ENCODE data around the gene BPIFB6. TPM values are rescaled to one million over a fixed set of nuclear protein-coding genes. Genes with fewer than 3 reads are reported as not detected.

Gene BPIFB6
- total and polyA plus RNA-seq, 2 donors (not counting 3 experiments of a cell fraction or from before 2014, with no cell fraction given), result not detected

DNA sequence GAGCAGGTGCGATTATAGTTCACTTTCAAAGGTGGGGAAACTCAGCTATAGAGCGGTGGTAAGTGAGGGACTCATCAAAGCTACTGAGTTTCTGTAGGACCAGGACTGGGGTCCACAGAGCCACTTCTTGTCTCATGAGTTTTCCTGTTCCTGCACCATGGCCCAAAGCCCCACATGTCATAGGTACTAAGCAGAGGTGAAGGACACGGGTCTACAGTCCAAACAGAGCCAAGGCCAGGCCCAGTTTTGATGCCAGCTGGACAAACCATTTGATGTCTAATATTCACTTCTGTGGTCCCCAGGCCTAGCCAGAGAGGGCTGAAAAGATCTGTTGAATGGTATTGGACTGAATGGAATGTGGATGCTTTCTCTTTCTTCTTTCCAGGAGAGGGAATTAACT, 11.0 kb downstream of the BPIFB6 start:
- Histone ChIP-seq H3K27ac (ENCODE audit: insufficient read depth, low read depth, low read length) (no peak overlapping the region), H3K79me2 (ENCODE audit: control insufficient read depth, insufficient read depth, low read length) (no peaks in the 10 kb centered on the region), H3K9ac (replicated peaks; ENCODE audit: extremely low read depth, insufficient read depth, low read length) (no peak overlapping the region), H3K4me2 (ENCODE audit: insufficient read depth, low read length) (no peak overlapping the region), H3K36me3 (ENCODE audit: control insufficient read depth in 2 of 2, extremely low read depth in 1 of 2, insufficient read depth in 2 of 2, low read length in 2 of 2) (no peaks in the 10 kb centered on the region), H4K20me1 (replicated peaks; ENCODE audit: control insufficient read depth, extremely low read depth, insufficient read depth, low read length) (no peaks in the 10 kb centered on the region), H3K4me1 (ENCODE audit: control insufficient read depth, extremely low read depth, insufficient read depth, low read length) (no peaks in the 10 kb centered on the region), H3K27me3 (ENCODE audit: control insufficient read depth in 2 of 2, insufficient read depth in 2 of 2, low read length in 2 of 2) (no peaks in the 10 kb centered on the region), H3K9me1 (replicated peaks; ENCODE audit: control insufficient read depth, extremely low read depth, insufficient read depth, low read length) (no peaks in the 10 kb centered on the region), H2AFZ (ENCODE audit: low read depth, low read length) (no peak overlapping the region), H3K9me3 (replicated peaks; ENCODE audit: control insufficient read depth, insufficient read depth, low read length) (no peaks in the 10 kb centered on the region), H3K4me3 (replicated peaks in 1 of 3; ENCODE audit: insufficient read depth in 1 of 3, low read depth in 1 of 3, low read length in 3 of 3) (no peak overlapping the region)
- dilution Hi-C loops (cut with MboI; ENCODE audit: extremely low pct_ligation_motif_present, low sequenced_read_pairs), result no loop called here
- intact Hi-C loops (cut with micrococcal nuclease), result no loop called here
- TF ChIP-seq EZH2 (IDR thresholded peaks at IDR 0.05; ENCODE audit: borderline replicate concordance, low read depth, low read length, severe bottlenecking), result no peak
- no peak for TF ChIP-seq JUN (IDR thresholded peaks at IDR 0.05; ENCODE audit: borderline replicate concordance, insufficient read depth, insufficient read length, low read depth)
- TF ChIP-seq POLR2A (IDR thresholded peaks at IDR 0.05; ENCODE audit: low read depth, low read length), result no peak
- no peak for TF ChIP-seq MYC (IDR thresholded peaks at IDR 0.05; ENCODE audit: low read depth, low read length)
- ChIA-PET CTCF (interaction anchor here (1.6 kb wide), 1 partner anchor 9 kb away, joined by 3 read pairs; no protein-coding TSS in a partner anchor), POLR2A (no interaction called here)
- DNase-seq (ENCODE audit: low read depth, low spot score) (no peak), FAIRE-seq (no peak)
- BruUV-seq (replicated peaks), result no TSS peak

DNA sequence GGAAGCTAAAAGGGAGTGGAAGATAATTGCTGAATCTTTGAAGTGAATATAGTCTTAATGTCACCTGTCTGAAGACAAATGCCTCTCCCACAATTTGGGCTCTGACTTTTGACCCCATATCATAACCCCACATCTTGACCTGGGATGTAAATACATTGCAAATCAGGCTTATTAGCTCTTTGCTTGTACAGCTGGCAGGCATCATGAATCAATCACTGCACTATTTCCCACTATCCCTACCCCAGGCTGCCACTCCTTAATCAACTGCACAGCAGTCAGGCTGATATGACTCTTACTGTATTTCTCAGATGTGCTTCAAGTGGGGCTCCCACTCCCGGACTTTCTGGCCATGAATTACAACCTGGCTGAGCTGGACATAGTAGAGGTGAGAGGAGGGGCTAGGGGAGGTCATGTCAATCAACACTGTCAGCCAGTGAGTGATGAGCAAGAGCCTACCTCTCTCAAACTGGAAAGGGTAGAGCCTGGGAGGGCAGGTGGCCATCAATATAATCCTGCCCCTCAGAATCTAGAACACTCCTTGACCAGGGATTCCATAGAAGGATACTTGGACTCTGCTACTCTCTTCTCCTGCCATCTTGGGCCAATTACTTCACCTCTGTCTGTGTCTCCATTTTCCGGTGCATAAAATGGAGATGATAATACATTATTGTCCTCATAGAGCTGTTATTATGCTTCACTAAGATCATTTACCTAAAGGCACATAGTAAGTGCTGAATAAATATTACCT, 11.7 kb downstream of the BPIFB6 start:
- H4K20me1 ChIP-seq (replicated peaks; ENCODE audit: control insufficient read depth, extremely low read depth, insufficient read depth, low read length), result no peaks in the 10 kb centered on the region
- dilution Hi-C loops (cut with MboI; ENCODE audit: extremely low pct_ligation_motif_present, low sequenced_read_pairs), result no loop called here
- FAIRE-seq, result no peak

More for the DNA sequence above, 11.7 kb downstream of the BPIFB6 start:
- Histone ChIP-seq H3K4me1 (ENCODE audit: control insufficient read depth, extremely low read depth, insufficient read depth, low read length) (no peaks in the 10 kb centered on the region), H3K9me1 (replicated peaks; ENCODE audit: control insufficient read depth, extremely low read depth, insufficient read depth, low read length) (no peaks in the 10 kb centered on the region), H3K4me3 (replicated peaks in 1 of 3; ENCODE audit: insufficient read depth in 1 of 3, low read depth in 1 of 3, low read length in 3 of 3) (no peak overlapping the region), H3K79me2 (ENCODE audit: control insufficient read depth, insufficient read depth, low read length) (no peaks in the 10 kb centered on the region), H3K27ac (ENCODE audit: insufficient read depth, low read depth, low read length) (no peak overlapping the region), H3K9ac (replicated peaks; ENCODE audit: extremely low read depth, insufficient read depth, low read length) (no peak overlapping the region), H3K9me3 (replicated peaks; ENCODE audit: control insufficient read depth, insufficient read depth, low read length) (no peaks in the 10 kb centered on the region), H3K27me3 (ENCODE audit: control insufficient read depth in 2 of 2, insufficient read depth in 2 of 2, low read length in 2 of 2) (no peaks in the 10 kb centered on the region), H3K36me3 (ENCODE audit: control insufficient read depth in 2 of 2, extremely low read depth in 1 of 2, insufficient read depth in 2 of 2, low read length in 2 of 2) (no peaks in the 10 kb centered on the region), H3K4me2 (ENCODE audit: insufficient read depth, low read length) (no peak overlapping the region), H2AFZ (ENCODE audit: low read depth, low read length) (no peak overlapping the region)
- DNase-seq (ENCODE audit: low read depth, low spot score), result no peak
- ChIA-PET CTCF (interaction anchor here (1.6 kb wide), 1 partner anchor 9 kb away, joined by 3 read pairs; no protein-coding TSS in a partner anchor), POLR2A (no interaction called here)
- TF ChIP-seq, protein P1, sequence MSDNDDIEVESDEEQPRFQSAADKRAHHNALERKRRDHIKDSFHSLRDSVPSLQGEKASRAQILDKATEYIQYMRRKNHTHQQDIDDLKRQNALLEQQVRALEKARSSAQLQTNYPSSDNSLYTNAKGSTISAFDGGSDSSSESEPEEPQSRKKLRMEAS (IDR thresholded peaks at IDR 0.05; ENCODE audit: insufficient read depth, insufficient read length), result no peak
- TF ChIP-seq EZH2 (IDR thresholded peaks at IDR 0.05; ENCODE audit: borderline replicate concordance, low read depth, low read length, severe bottlenecking) (no peak), MYC (IDR thresholded peaks at IDR 0.05; ENCODE audit: low read depth, low read length) (no peak), FOS (IDR thresholded peaks at IDR 0.05; ENCODE audit: borderline replicate concordance, insufficient read depth, low read length) (no peak), POLR2AphosphoS5 (IDR thresholded peaks at IDR 0.05; ENCODE audit: insufficient read depth, low read depth, low read length) (no peak), GATA2 (IDR thresholded peaks at IDR 0.05; ENCODE audit: insufficient read depth, insufficient read length, low read depth, low read length) (no peak)
- no TSS peak for BruUV-seq (replicated peaks)
- intact Hi-C loops (cut with micrococcal nuclease), result no loop called here

All from endothelial cell of umbilical vein (primary cell).